HepG2 (cell line): Measurements from ENCODE around the gene ABCC1. TPM values are rescaled to one million over a fixed set of nuclear protein-coding genes. Genes with fewer than 3 reads are reported as not detected.
A peak's percentile ranks its signal among the peaks of the same experiment; 100 is the strongest.

ENCODE experiments used
- ATAC-seq: fragments of 200-7000 bp; cut with Tn5 transposase; 3 replicates; pipeline ENCODE4 v1.9.1; 2020; ENCODE audit warnings: mild to moderate bottlenecking, moderate library complexity
- BruUV-seq: library from RNA; stranded (reverse); fragments of 400-500 nt; replicated peaks from 2 replicates; lab custom pipeline; 2021; lab: Mats Ljungman, UMichigan
- CTCF ChIA-PET: fragments of 300-600 bp; formaldehyde crosslinking; extraction: SDS; loops from one replicate; lab custom pipeline; 2021; ENCODE audit warnings: low total read pairs, inconsistent platforms, low intra/inter-chr PET ratio; lab: Yijun Ruan, JAX
- POLR2A ChIA-PET: fragments of 350-600 bp; sonication (Branson Sonifier 250); formaldehyde crosslinking; loops from one replicate; lab custom pipeline; 2020; ENCODE audit warnings: antibody characterized with exemption, inconsistent platforms; lab: Yijun Ruan, JAX
- DNase-seq: peaks from one replicate; pipeline ENCODE4 v3.0.0-alpha.2; 2015; ENCODE audit warnings: low spot score
- FAIRE-seq: peaks from 3 replicates; lab custom pipeline; 2011; peaks lifted over from hg19 to GRCh38; lab: Jason Lieb, UNC
- H2AFZ ChIP-seq: one replicate; pipeline ENCODE4 v1.6.1; 2011; ENCODE audit warnings: low read length, inconsistent platforms
- H3K27ac ChIP-seq: fragments of 300-600 bp; 3 replicates; pipeline ENCODE4 v1.8.0; 2011; ENCODE audit warnings: mixed run types, mild to moderate bottlenecking, mixed read lengths, low read length, inconsistent platforms; ENCODE audit not compliant: insufficient read depth; ENCODE audit errors: extremely low read length
- H3K27me3 ChIP-seq, 2 experiments: fragments of 200-600 bp in 1 of 2; 2 replicates in 1 of 2; 3 replicates in 1 of 2; pipeline versions ENCODE4 v1.6.0 to v1.8.0; 2011; ENCODE audit warnings: low read length in 2 of 2, mild to moderate bottlenecking in 2 of 2, moderate library complexity in 2 of 2, inconsistent platforms in 1 of 2; ENCODE audit not compliant: insufficient read depth in 2 of 2, control insufficient read depth in 1 of 2
- H3K36me3 ChIP-seq, 2 experiments: fragments of 200-600 bp in 1 of 2; replicated peaks in 1 of 2; 2 replicates in 1 of 2; 3 replicates in 1 of 2; pipeline versions ENCODE4 v1.5.1 to v1.8.0; 2011; ENCODE audit warnings: low read length in 2 of 2, inconsistent platforms in 1 of 2; ENCODE audit not compliant: insufficient read depth in 2 of 2, control insufficient read depth in 1 of 2
- H3K4me1 ChIP-seq: 2 replicates; pipeline ENCODE4 v1.5.1; 2012; ENCODE audit warnings: low read length, inconsistent platforms; ENCODE audit not compliant: insufficient read depth
- H3K4me2 ChIP-seq: 2 replicates; pipeline ENCODE4 v1.6.0; 2011; ENCODE audit warnings: low read depth, low read length, inconsistent platforms
- H3K4me3 ChIP-seq, 3 experiments: fragments of 200-600 bp in 1 of 3; sonication (generic), shearing (Covaris generic) in 1 of 3; replicated peaks in 1 of 3; 2 replicates each; pipeline ENCODE4 v1.5.1; 2011 to 2016; ENCODE audit warnings: low read length in 3 of 3, inconsistent platforms in 2 of 3, low read depth in 2 of 3, mild to moderate bottlenecking in 2 of 3, control low read depth in 1 of 3, mixed read lengths in 1 of 3; ENCODE audit not compliant: insufficient read depth in 1 of 3
- H3K79me2 ChIP-seq: one replicate; pipeline ENCODE4 v1.6.1; 2011; ENCODE audit warnings: low read length, inconsistent platforms; ENCODE audit not compliant: insufficient read depth
- H3K9ac ChIP-seq: 2 replicates; pipeline ENCODE4 v1.6.0; 2011; ENCODE audit warnings: mild to moderate bottlenecking, low read depth, low read length, inconsistent platforms; ENCODE audit not compliant: insufficient read depth
- H3K9me3 ChIP-seq: 2 replicates; pipeline ENCODE4 v1.5.1; 2012; ENCODE audit warnings: mild to moderate bottlenecking, low read length
- H4K20me1 ChIP-seq: 2 replicates; pipeline ENCODE4 v1.6.0; 2011; ENCODE audit warnings: inconsistent platforms, mild to moderate bottlenecking, low read length, moderate library complexity; ENCODE audit not compliant: insufficient read depth
- MATR3 ChIP-seq: sonication (generic); formaldehyde crosslinking; IDR thresholded peaks from 2 replicates; pipeline ENCODE4 v1.4.0; 2020; ENCODE audit warnings: missing genetic modification reagents
- MTA1 ChIP-seq: sonication (generic); formaldehyde crosslinking; IDR thresholded peaks from 2 replicates; pipeline ENCODE4 v1.4.0; 2020; ENCODE audit warnings: missing genetic modification reagents, mild to moderate bottlenecking, borderline replicate concordance
- NFYB ChIP-seq: sonication (generic); formaldehyde crosslinking; IDR thresholded peaks from 2 replicates; pipeline ENCODE4 v1.4.0; 2020; ENCODE audit warnings: missing genetic modification reagents
- NFYC ChIP-seq: IDR thresholded peaks from 2 replicates; pipeline ENCODE4 v1.6.1; 2016; ENCODE audit warnings: missing genetic modification reagents, missing compliant biosample characterization
- TIGD3 ChIP-seq: sonication (generic); formaldehyde crosslinking; IDR thresholded peaks from 2 replicates; pipeline ENCODE4 v1.5.1; 2020; ENCODE audit warnings: mild to moderate bottlenecking, missing genetic modification reagents, borderline replicate concordance
- TOPORS ChIP-seq: sonication (generic); formaldehyde crosslinking; IDR thresholded peaks from 2 replicates; pipeline ENCODE4 v1.8.0; 2023; ENCODE audit warnings: mild to moderate bottlenecking, missing genetic modification reagents
- XRCC5 ChIP-seq: fragments of 200-400 bp; formaldehyde crosslinking; optimal IDR thresholded peaks from 2 replicates; pipeline ENCODE3; 2017; ENCODE audit warnings: mild to moderate bottlenecking, low read length
- ZBTB38 ChIP-seq: sonication (generic); formaldehyde crosslinking; IDR thresholded peaks from 2 replicates; pipeline ENCODE4 v1.5.1; 2020; ENCODE audit warnings: mild to moderate bottlenecking, missing genetic modification reagents
- ZNF367 ChIP-seq: sonication (generic); formaldehyde crosslinking; IDR thresholded peaks from 2 replicates; pipeline ENCODE4 v1.4.0; 2020; ENCODE audit warnings: missing genetic modification reagents, borderline replicate concordance
- WGBS: methylation state at CpG from one replicate; pipeline ENCODE4 v1.1.6; 2017; ENCODE audit warnings: low lambda C conversion rate; 5-methylcytosine and 5-hydroxymethylcytosine counted together
- in situ Hi-C: cut with HindIII; loops from 2 replicates; pipeline ENCODE4 v1.10.0; 2017; ENCODE audit warnings: low pct_unique_long_range_greater_than_20kb; ENCODE audit not compliant: extremely low pct_ligation_motif_present
- intact Hi-C: fragments of 100-400 bp; cut with micrococcal nuclease; formaldehyde crosslinking; loops from one replicate; pipeline ENCODE4 v1.10.0; 2022; ENCODE audit not compliant: unreplicated experiment
- polyA plus RNA-seq, 8 experiments: library from polyadenylated mRNA; depleted of rRNA in 3 of 8; stranded (reverse) in 7 of 8; unstranded in 1 of 8; fragments of >200 nt; fragmentation: Illumina TruSeq in 4 of 8; extraction: Trizol in 4 of 8; gene quantifications; 2 replicates each; pipeline versions ENCODE4 v1.2.1 to v1.2.3, GENCODE V29; 2011 to 2016; ENCODE audit warnings: low read depth in 4 of 8, missing spikeins in 1 of 8, mixed read lengths in 1 of 8; ENCODE audit not compliant: insufficient read depth in 1 of 8
- total RNA-seq, 5 experiments: library from RNA; depleted of rRNA; stranded (reverse); fragments of >200 nt; fragmentation: Illumina TruSeq; extraction: Trizol; gene quantifications; 2 replicates each; pipeline ENCODE4 v1.2.3, GENCODE V29; 2016; ENCODE audit warnings: low read depth in 1 of 5
- TF ChIP-seq, protein P1 (sequence below): sonication (generic); formaldehyde crosslinking; IDR thresholded peaks from 2 replicates; pipeline ENCODE4 v1.5.0; 2020; ENCODE audit warnings: mild to moderate bottlenecking, missing genetic modification reagents
- TF ChIP-seq, protein P2 (sequence below), 2 experiments: sonication (generic) in 1 of 2; formaldehyde crosslinking in 1 of 2; IDR thresholded peaks; 2 replicates each; pipeline versions ENCODE4 v1.5.1 to v1.6.1; 2011 to 2020; ENCODE audit warnings: borderline replicate concordance in 1 of 2, low read depth in 1 of 2, low read length in 1 of 2, mild to moderate bottlenecking in 1 of 2, missing genetic modification reagents in 1 of 2, moderate library complexity in 1 of 2
- TF ChIP-seq, protein P3 (sequence below): sonication (generic); formaldehyde crosslinking; IDR thresholded peaks from 2 replicates; pipeline ENCODE4 v1.4.0; 2020; ENCODE audit warnings: missing genetic modification reagents

ABCC1 gene
- total and polyA plus RNA-seq, 2 of the 13 experiments (the other 11 are each of a cell fraction or from before 2014, with no cell fraction given), result 13.0 to 30.6 TPM

- TF ChIP-seq MTA1 (CRISPR knock-in tag) (no peak), TIGD3 (no peak), TOPORS (CRISPR knock-in tag) (no peak), ZNF367 (CRISPR knock-in tag) (no peak), XRCC5 (peak; percentile 69), ZBTB38 (CRISPR knock-in tag) (peak; percentile 26; the same call in 1 of the 2 replicates)
- TF ChIP-seq, protein P1, sequence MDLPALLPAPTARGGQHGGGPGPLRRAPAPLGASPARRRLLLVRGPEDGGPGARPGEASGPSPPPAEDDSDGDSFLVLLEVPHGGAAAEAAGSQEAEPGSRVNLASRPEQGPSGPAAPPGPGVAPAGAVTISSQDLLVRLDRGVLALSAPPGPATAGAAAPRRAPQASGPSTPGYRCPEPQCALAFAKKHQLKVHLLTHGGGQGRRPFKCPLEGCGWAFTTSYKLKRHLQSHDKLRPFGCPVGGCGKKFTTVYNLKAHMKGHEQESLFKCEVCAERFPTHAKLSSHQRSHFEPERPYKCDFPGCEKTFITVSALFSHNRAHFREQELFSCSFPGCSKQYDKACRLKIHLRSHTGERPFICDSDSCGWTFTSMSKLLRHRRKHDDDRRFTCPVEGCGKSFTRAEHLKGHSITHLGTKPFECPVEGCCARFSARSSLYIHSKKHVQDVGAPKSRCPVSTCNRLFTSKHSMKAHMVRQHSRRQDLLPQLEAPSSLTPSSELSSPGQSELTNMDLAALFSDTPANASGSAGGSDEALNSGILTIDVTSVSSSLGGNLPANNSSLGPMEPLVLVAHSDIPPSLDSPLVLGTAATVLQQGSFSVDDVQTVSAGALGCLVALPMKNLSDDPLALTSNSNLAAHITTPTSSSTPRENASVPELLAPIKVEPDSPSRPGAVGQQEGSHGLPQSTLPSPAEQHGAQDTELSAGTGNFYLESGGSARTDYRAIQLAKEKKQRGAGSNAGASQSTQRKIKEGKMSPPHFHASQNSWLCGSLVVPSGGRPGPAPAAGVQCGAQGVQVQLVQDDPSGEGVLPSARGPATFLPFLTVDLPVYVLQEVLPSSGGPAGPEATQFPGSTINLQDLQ (CRISPR knock-in tag), result no peak
- TF ChIP-seq, all 625 proteins: peak for 11
These were observed 193.8 kb downstream of the ABCC1 start (continued) for GRCh38 chr16:16143038-16143763.

GRCh38 chr16:16143931-16144330, 194.5 kb downstream of the ABCC1 start:
- ATAC-seq (no peak), DNase-seq (no peak), FAIRE-seq (no peak)
- Histone ChIP-seq H3K36me3 (peaks cover 16 to 33% of the 10 kb centered on the region in 2 experiments), H2AFZ (no peak overlapping the region), H3K9ac (no peak overlapping the region), H3K4me2 (no peak overlapping the region), H3K9me3 (no peaks in the 10 kb centered on the region), H3K4me1 (peaks cover 24% of the 10 kb centered on the region), H3K27ac (no peak overlapping the region), H3K4me3 (no peak overlapping the region), H3K79me2 (no peaks in the 10 kb centered on the region), H3K27me3 (no peaks in the 10 kb centered on the region), H4K20me1 (peaks cover 2% of the 10 kb centered on the region; the same call in 1 of the 2 replicates)
- intact Hi-C loops (no loop called here), in situ Hi-C loops (no loop called here)
- WGBS, result 95% methylated on average over 8 of the region's 8 CpGs
- TF ChIP-seq MATR3 (CRISPR knock-in tag) (no peak), NFYB (CRISPR knock-in tag) (peak; percentile 77), NFYC (CRISPR knock-in tag) (peak; percentile 63)
- TF ChIP-seq, protein P2, sequence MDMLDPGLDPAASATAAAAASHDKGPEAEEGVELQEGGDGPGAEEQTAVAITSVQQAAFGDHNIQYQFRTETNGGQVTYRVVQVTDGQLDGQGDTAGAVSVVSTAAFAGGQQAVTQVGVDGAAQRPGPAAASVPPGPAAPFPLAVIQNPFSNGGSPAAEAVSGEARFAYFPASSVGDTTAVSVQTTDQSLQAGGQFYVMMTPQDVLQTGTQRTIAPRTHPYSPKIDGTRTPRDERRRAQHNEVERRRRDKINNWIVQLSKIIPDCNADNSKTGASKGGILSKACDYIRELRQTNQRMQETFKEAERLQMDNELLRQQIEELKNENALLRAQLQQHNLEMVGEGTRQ (IDR thresholded peaks at IDR 0.05; ENCODE audit: low read depth, low read length), result peak; percentile 38; the same call in 1 of the 2 replicates
- TF ChIP-seq, protein P2 (CRISPR knock-in tag; IDR thresholded peaks at IDR 0.05; ENCODE audit: borderline replicate concordance), result peak; percentile 34; the same call in 1 of the 2 replicates
- TF ChIP-seq, protein P3, sequence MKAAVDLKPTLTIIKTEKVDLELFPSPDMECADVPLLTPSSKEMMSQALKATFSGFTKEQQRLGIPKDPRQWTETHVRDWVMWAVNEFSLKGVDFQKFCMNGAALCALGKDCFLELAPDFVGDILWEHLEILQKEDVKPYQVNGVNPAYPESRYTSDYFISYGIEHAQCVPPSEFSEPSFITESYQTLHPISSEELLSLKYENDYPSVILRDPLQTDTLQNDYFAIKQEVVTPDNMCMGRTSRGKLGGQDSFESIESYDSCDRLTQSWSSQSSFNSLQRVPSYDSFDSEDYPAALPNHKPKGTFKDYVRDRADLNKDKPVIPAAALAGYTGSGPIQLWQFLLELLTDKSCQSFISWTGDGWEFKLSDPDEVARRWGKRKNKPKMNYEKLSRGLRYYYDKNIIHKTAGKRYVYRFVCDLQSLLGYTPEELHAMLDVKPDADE (CRISPR knock-in tag), result no peak
- BruUV-seq, result no TSS peak
- CTCF ChIA-PET, result no interaction called here
- POLR2A ChIA-PET, result no interaction called here
